Measurements from ENCODE around the gene CPEB1.

The CPEB1 gene

GRCh38 chr15:82655606-82656005 is 8.4 kb upstream of the CPEB1 start:
- Mint-ChIP-seq H3K9me3 (no peaks in the 10 kb centered on the region), H3K27me3 (ENCODE audit: low read depth, poor library complexity) (peaks cover 73% of the 10 kb centered on the region), H3K4me3 (no peak overlapping the region), H3K4me1 (no peaks in the 10 kb centered on the region), H3K27ac (no peak overlapping the region), H3K36me3 (ENCODE audit: low read depth) (no peaks in the 10 kb centered on the region)
- no peak for DNase-seq
- no peak for TF ChIP-seq CTCF (IDR thresholded peaks at IDR 0.05)

DNA sequence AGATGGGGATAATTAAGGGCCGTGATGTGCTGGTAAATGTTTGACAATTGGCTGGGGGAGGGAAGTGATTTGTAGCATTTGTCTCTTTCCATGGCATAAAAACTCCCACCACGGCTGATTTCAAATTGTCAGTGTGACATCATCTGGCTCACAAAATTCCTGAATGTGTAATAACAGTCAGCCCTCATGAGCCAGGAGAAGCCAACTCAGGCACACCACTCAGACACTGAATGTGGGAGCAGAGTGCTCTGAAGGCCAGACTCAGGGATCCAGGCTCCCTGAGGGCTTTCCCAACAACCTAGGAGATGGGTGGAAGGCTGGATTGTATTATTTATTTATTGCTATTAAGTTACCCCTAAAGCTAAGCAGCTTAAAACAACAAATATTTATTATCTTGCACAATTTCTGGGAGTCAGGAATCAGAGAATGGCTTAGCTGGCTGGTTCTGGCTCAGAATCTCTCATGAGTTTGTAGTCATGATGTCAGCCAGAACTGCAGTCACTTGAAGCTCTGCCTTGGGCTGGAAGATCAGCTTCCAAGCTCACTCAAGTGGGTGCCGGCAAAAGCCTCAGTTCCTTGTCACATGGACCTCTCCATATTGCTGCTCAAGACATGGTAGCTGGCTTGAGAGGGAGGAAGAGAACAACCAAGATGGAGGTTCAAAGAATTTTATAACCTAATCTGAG is 6.5 kb upstream of the CPEB1 start:
- H3K27ac Mint-ChIP-seq = no peak overlapping the region
- no peak overlapping the region for H3K4me3 Mint-ChIP-seq
- no peaks in the 10 kb centered on the region for H3K36me3 Mint-ChIP-seq (ENCODE audit: low read depth)
- no peaks in the 10 kb centered on the region for H3K9me3 Mint-ChIP-seq
- no peak for TF ChIP-seq CTCF (IDR thresholded peaks at IDR 0.05)
- DNase-seq = no peak
- no peaks in the 10 kb centered on the region for H3K4me1 Mint-ChIP-seq
- peaks cover 90% of the 10 kb centered on the region for H3K27me3 Mint-ChIP-seq (ENCODE audit: low read depth, poor library complexity)

- Mint-ChIP-seq H3K36me3 (ENCODE audit: low read depth) (no peaks in the 10 kb centered on the region), H3K27ac (no peak overlapping the region), H3K4me1 (peaks cover 5% of the 10 kb centered on the region), H3K27me3 (ENCODE audit: low read depth, poor library complexity) (peaks cover 90% of the 10 kb centered on the region), H3K9me3 (no peaks in the 10 kb centered on the region), H3K4me3 (no peak overlapping the region)
- no peak for TF ChIP-seq CTCF (IDR thresholded peaks at IDR 0.05)
- no peak for DNase-seq
Observed at GRCh38 chr15:82651708-82652107, 4.5 kb upstream of the CPEB1 start.

DNA sequence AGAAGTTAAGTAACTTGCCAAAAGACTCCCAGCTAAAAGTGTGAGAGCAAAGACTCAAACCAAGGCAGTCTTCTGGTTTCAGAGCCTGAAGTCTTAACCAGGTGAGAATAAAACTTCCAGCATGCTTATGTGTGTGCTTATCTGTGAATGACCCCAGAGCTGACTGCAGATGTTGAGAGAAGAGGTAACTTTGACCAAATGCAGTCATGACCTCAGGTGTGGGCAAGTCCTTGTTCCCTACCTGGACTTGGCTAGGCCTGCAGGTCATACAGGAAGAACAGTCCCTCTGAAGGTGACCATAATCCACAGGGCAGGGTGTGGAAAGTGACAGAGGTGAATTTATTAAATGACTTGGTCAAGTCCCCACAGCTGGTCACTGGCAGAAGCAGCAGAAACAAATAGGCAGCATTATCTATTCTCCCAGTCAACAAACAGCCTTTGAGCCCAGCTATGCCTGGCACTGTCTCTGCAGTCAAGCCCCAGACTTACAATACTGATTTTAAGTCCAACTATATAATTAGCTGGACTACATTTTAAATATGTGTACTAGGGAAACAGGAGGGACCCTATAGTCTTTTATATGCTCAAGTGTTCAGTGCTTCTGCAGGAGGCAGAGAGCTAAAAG is 3.0 kb upstream of the CPEB1 start:
- no peak overlapping the region for H3K4me3 Mint-ChIP-seq
- peaks cover 10% of the 10 kb centered on the region for H3K4me1 Mint-ChIP-seq
- H3K27me3 Mint-ChIP-seq (ENCODE audit: low read depth, poor library complexity) = peaks cover 94% of the 10 kb centered on the region
- DNase-seq = no peak
- no peak overlapping the region for H3K27ac Mint-ChIP-seq
- peaks cover 3% of the 10 kb centered on the region for H3K9me3 Mint-ChIP-seq
- no peaks in the 10 kb centered on the region for H3K36me3 Mint-ChIP-seq (ENCODE audit: low read depth)
- TF ChIP-seq CTCF (IDR thresholded peaks at IDR 0.05) = no peak

DNA sequence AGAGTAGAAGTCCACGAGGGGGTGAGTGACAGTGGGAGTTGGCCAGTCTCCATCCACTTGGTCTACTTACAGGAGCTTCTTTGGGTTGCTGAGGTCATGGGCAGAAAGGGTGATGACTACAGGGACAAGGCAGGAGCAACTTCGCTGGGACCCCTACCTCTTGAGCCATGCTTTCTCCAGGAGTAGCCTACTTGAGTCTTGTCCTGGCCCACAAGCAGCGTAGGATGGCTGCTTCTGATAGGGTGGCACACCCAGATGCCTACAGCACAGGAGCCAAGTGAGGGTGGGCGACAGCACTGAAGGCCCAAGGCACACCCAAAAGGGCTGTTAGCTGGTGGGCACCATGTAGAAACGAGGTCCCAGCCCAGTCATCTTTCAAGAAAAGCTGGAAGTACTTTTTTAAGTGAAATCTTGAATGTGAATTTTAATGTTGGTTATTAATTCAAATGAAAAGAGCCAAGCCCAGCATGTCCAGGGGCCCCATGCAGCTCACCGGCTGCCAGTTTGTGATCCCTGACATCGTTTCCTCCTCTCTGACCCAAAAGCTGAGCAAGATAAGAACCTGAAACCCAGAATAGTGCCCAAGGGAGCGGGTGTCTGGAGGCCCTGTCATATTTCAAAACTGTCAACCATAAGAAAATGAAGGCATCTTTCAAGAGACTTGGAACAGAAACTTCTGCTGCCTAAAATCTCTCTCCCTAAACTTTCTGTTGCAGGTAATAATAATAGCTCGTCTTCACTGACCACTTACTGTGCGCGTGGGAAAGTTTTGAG is 2.2 kb upstream of the CPEB1 start:
- Mint-ChIP-seq H3K4me1 (peaks cover 16% of the 10 kb centered on the region), H3K27ac (no peak overlapping the region), H3K27me3 (ENCODE audit: low read depth, poor library complexity) (peaks cover 94% of the 10 kb centered on the region), H3K36me3 (ENCODE audit: low read depth) (no peaks in the 10 kb centered on the region), H3K4me3 (peak overlapping the region; percentile 11), H3K9me3 (peaks cover 3% of the 10 kb centered on the region)
- TF ChIP-seq CTCF (IDR thresholded peaks at IDR 0.05) = no peak
- no peak for DNase-seq
